IPS-NIHi11 (cell line): Measurements from ENCODE around the gene SETD2.
A peak's percentile ranks its signal among the peaks of the same experiment; 100 is the strongest.

ENCODE experiments used
- DNase-seq: peaks from one replicate; pipeline ENCODE4 v3.0.0; 2012; ENCODE audit warnings: mixed read lengths, low spot score

SETD2 gene

GRCh38 chr3:46996689-46997452 is 167.0 kb downstream of the SETD2 start:
- no peak for DNase-seq

- no peak for DNase-seq
Measured at GRCh38 chr3:46995901-46996562, 167.9 kb downstream of the SETD2 start.

- DNase-seq, result no peak
Measured at GRCh38 chr3:46994801-46995731, 168.8 kb downstream of the SETD2 start.

- DNase-seq, result no peak
Measured at GRCh38 chr3:46993986-46994385, 169.9 kb downstream of the SETD2 start.

GRCh38 chr3:46993292-46993691 is 170.6 kb downstream of the SETD2 start:
- DNase-seq, result no peak

- DNase-seq, result no peak
Measured at GRCh38 chr3:46992231-46992630, 171.7 kb downstream of the SETD2 start.

GRCh38 chr3:46991406-46992165 is 172.3 kb downstream of the SETD2 start:
- no peak for DNase-seq

- no peak for DNase-seq
Measured at GRCh38 chr3:46990573-46991374, 173.1 kb downstream of the SETD2 start.

- DNase-seq, result peak; percentile 54
Measured at GRCh38 chr3:46989146-46989810, 174.6 kb downstream of the SETD2 start.

GRCh38 chr3:46988616-46989015 is 175.3 kb downstream of the SETD2 start:
- DNase-seq, result no peak

GRCh38 chr3:46987743-46988401 is 176.0 kb downstream of the SETD2 start:
- peak; percentile 78 for DNase-seq

GRCh38 chr3:46987319-46987742 is 176.6 kb downstream of the SETD2 start:
- DNase-seq, result no peak

GRCh38 chr3:46986782-46987310 is 177.1 kb downstream of the SETD2 start:
- no peak for DNase-seq

GRCh38 chr3:46986055-46986730 is 177.7 kb downstream of the SETD2 start:
- no peak for DNase-seq

- DNase-seq, result no peak
Measured at GRCh38 chr3:46985588-46985987, 178.3 kb downstream of the SETD2 start.

GRCh38 chr3:46984591-46985459 is 179.1 kb downstream of the SETD2 start:
- no peak for DNase-seq

- no peak for DNase-seq
Measured at GRCh38 chr3:46982546-46982945, 181.4 kb downstream of the SETD2 start.

- peak; percentile 58 for DNase-seq
Measured at GRCh38 chr3:46981932-46982471, 181.9 kb downstream of the SETD2 start.
